Measurements from ENCODE around the gene IGFL4.

- TF ChIP-seq POLR2A (IDR thresholded peaks at IDR 0.05; ENCODE audit: low read depth, low read length) (no peak), BHLHE40 (IDR thresholded peaks at IDR 0.05; ENCODE audit: low read depth, low read length) (no peak), RFX5 (IDR thresholded peaks at IDR 0.05; ENCODE audit: low read depth, low read length) (no peak), RCOR1 (IDR thresholded peaks at IDR 0.05; ENCODE audit: insufficient replicate concordance, low read length) (no peak), FOS (IDR thresholded peaks at IDR 0.05; ENCODE audit: low read depth, low read length) (no peak), MXI1 (IDR thresholded peaks at IDR 0.05; ENCODE audit: borderline replicate concordance, low read depth, low read length) (no peak), RAD21 (IDR thresholded peaks at IDR 0.05; ENCODE audit: low read length) (no peak)
- TF ChIP-seq, protein P1, sequence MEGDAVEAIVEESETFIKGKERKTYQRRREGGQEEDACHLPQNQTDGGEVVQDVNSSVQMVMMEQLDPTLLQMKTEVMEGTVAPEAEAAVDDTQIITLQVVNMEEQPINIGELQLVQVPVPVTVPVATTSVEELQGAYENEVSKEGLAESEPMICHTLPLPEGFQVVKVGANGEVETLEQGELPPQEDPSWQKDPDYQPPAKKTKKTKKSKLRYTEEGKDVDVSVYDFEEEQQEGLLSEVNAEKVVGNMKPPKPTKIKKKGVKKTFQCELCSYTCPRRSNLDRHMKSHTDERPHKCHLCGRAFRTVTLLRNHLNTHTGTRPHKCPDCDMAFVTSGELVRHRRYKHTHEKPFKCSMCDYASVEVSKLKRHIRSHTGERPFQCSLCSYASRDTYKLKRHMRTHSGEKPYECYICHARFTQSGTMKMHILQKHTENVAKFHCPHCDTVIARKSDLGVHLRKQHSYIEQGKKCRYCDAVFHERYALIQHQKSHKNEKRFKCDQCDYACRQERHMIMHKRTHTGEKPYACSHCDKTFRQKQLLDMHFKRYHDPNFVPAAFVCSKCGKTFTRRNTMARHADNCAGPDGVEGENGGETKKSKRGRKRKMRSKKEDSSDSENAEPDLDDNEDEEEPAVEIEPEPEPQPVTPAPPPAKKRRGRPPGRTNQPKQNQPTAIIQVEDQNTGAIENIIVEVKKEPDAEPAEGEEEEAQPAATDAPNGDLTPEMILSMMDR (conservative IDR thresholded peaks at IDR 0.05; ENCODE audit: low read depth, low read length) = no peak
- TF ChIP-seq, protein P2, sequence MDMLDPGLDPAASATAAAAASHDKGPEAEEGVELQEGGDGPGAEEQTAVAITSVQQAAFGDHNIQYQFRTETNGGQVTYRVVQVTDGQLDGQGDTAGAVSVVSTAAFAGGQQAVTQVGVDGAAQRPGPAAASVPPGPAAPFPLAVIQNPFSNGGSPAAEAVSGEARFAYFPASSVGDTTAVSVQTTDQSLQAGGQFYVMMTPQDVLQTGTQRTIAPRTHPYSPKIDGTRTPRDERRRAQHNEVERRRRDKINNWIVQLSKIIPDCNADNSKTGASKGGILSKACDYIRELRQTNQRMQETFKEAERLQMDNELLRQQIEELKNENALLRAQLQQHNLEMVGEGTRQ (IDR thresholded peaks at IDR 0.05; ENCODE audit: low read depth, low read length) = no peak
Observed at GRCh38 chr19:46088101-46088500, 47.3 kb upstream of the IGFL4 start.
